Endothelial cell of umbilical vein (primary cell): ENCODE measurements around the gene HOXA2.

ENCODE experiments used
- CTCF ChIP-seq, 2 donors: IDR thresholded peaks; 1 replicate in 1 of 2; 2 replicates in 1 of 2; pipeline ENCODE4 v1.5.1; 2011; ENCODE audit warnings: low read length in 2 of 2, mild to moderate bottlenecking in 2 of 2, moderate library complexity in 2 of 2, control low read depth in 1 of 2, inconsistent platforms in 1 of 2, low read depth in 1 of 2; ENCODE audit not compliant: insufficient read depth in 1 of 2; ENCODE audit errors: extremely low read depth in 1 of 2
- JUN ChIP-seq: IDR thresholded peaks from 2 replicates; pipeline ENCODE4 v1.6.1; 2011; ENCODE audit warnings: borderline replicate concordance, low read depth; ENCODE audit not compliant: insufficient read length, insufficient read depth
- MYC ChIP-seq: IDR thresholded peaks from one replicate; pipeline ENCODE4 v1.6.1; 2011; ENCODE audit warnings: mild to moderate bottlenecking, low read depth, low read length
- POLR2A ChIP-seq: IDR thresholded peaks from 2 replicates; pipeline ENCODE4 v1.6.1; 2012; ENCODE audit warnings: low read depth, mild to moderate bottlenecking, control low read depth, low read length
- POLR2AphosphoS5 ChIP-seq: IDR thresholded peaks from 2 replicates; pipeline ENCODE4 v1.6.1; 2012; ENCODE audit warnings: low read depth, mild to moderate bottlenecking, control low read depth, low read length, moderate library complexity; ENCODE audit not compliant: insufficient read depth

DNA sequence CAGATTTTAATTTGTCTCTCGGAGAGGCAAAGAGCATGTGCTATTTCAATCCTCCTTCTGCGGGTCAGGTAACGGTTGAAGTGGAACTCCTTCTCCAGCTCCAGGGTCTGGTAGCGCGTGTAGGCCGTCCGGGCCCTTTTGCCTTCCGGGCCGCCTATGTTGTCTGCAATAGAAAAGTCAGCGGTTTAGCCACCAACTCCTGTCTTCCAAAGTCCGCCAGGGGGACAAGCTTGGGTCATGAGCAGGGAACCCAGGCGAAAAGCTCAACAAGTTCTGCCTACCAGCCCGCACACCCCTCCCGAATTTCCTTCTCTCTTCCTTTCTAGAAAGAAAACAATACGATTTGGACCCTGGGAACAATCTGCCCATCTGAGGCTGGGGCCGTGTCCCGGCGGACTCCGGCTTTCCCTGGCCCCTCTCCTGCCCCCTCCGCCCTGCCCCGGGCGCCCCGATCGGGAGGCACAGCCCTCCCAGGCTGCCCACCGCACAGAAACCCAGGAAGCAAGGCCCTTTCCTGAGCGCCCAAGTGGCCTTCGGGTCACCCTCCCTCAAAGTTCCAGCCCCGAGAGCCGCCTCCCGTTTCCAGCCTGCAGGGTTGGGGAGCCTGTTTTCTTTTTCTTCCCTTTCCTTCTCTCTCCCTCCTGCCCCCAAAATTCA, 39.6 kb upstream of the HOXA2 start:
- TF ChIP-seq POLR2AphosphoS5 (no peak), POLR2A (no peak), CTCF (IDR thresholded peaks at IDR 0.05; ENCODE audit: extremely low read depth in 1 of 2, insufficient read depth in 1 of 2, low read depth in 1 of 2, low read length in 2 of 2) (peak; percentile 23 to 35), MYC (no peak), JUN (no peak)
